Mesenchymal stem cell (in vitro differentiated cells and primary cell): ENCODE data around the gene SHISA5.

ENCODE experiments used
- DNase-seq: peaks from one replicate; pipeline ENCODE4 v3.0.0-alpha.2; 2013
- H2AFZ ChIP-seq: one replicate; pipeline ENCODE4 v1.6.1; 2013; ENCODE audit warnings: low read depth, mild to moderate bottlenecking, control low read depth, inconsistent platforms, low read length, moderate library complexity
- H2AK5ac ChIP-seq: 2 replicates; pipeline ENCODE4 v1.6.1; 2013; ENCODE audit warnings: low read length, moderate library complexity, mild to moderate bottlenecking, inconsistent platforms; ENCODE audit not compliant: severe bottlenecking
- H2BK120ac ChIP-seq: one replicate; pipeline ENCODE4 v1.6.1; 2013; ENCODE audit warnings: low read depth, mild to moderate bottlenecking, inconsistent platforms, low read length, moderate library complexity
- H2BK12ac ChIP-seq, 2 experiments: one replicate each; pipeline ENCODE4 v1.6.1; 2013; ENCODE audit warnings: inconsistent platforms in 2 of 2, low read length in 2 of 2, mild to moderate bottlenecking in 2 of 2, moderate library complexity in 2 of 2, control low read depth in 1 of 2
- H2BK15ac ChIP-seq: one replicate; pipeline ENCODE4 v1.6.1; 2013; ENCODE audit warnings: mild to moderate bottlenecking, low read depth, inconsistent platforms; ENCODE audit not compliant: poor library complexity, severe bottlenecking
- H2BK5ac ChIP-seq: 2 replicates; pipeline ENCODE4 v1.6.1; 2013; ENCODE audit warnings: low read depth, mild to moderate bottlenecking, low read length, control low read depth, inconsistent platforms; ENCODE audit not compliant: poor library complexity, severe bottlenecking
- H3K14ac ChIP-seq, 2 experiments: one replicate each; pipeline ENCODE4 v1.6.1; 2013; ENCODE audit warnings: inconsistent platforms in 2 of 2, low read length in 2 of 2, control low read depth in 1 of 2, mild to moderate bottlenecking in 1 of 2, moderate library complexity in 1 of 2
- H3K18ac ChIP-seq, 2 experiments: one replicate each; pipeline ENCODE4 v1.6.1; 2013; ENCODE audit warnings: inconsistent platforms in 2 of 2, low read length in 2 of 2, control low read depth in 1 of 2, low read depth in 1 of 2, mild to moderate bottlenecking in 1 of 2
- H3K23ac ChIP-seq, 2 experiments: one replicate each; pipeline ENCODE4 v1.6.1; 2013; ENCODE audit warnings: inconsistent platforms in 2 of 2, low read length in 2 of 2, mild to moderate bottlenecking in 2 of 2, moderate library complexity in 2 of 2, control low read depth in 1 of 2
- H3K27ac ChIP-seq: 2 replicates; pipeline ENCODE4 v1.5.1; 2013; ENCODE audit warnings: mild to moderate bottlenecking, moderate library complexity, low read length, control low read depth, inconsistent platforms; ENCODE audit not compliant: poor library complexity, severe bottlenecking
- H3K27me3 ChIP-seq, 2 experiments: 2 replicates each; pipeline versions ENCODE4 v1.6.1 to v1.7.0; 2013; ENCODE audit warnings: low read length in 2 of 2, mild to moderate bottlenecking in 2 of 2, moderate library complexity in 2 of 2, control low read depth in 1 of 2, inconsistent platforms in 1 of 2; ENCODE audit not compliant: control insufficient read depth in 1 of 2, insufficient read depth in 1 of 2
- H3K36me3 ChIP-seq, 2 experiments: 2 replicates each; pipeline versions ENCODE4 v1.6.1 to v1.7.0; 2013; ENCODE audit warnings: low read length in 2 of 2, control low read depth in 1 of 2, inconsistent platforms in 1 of 2, low read depth in 1 of 2, mild to moderate bottlenecking in 1 of 2; ENCODE audit not compliant: insufficient read depth in 2 of 2, control insufficient read depth in 1 of 2
- H3K4ac ChIP-seq, 2 experiments: one replicate each; pipeline ENCODE4 v1.6.1; 2013; ENCODE audit warnings: inconsistent platforms in 2 of 2, low read length in 2 of 2, mild to moderate bottlenecking in 2 of 2, moderate library complexity in 2 of 2, control low read depth in 1 of 2, low read depth in 1 of 2
- H3K4me1 ChIP-seq: 2 replicates; pipeline ENCODE4 v1.6.1; 2013; ENCODE audit warnings: low read depth, low read length, control low read depth; ENCODE audit not compliant: control insufficient read depth, insufficient read depth
- H3K4me2 ChIP-seq: 2 replicates; pipeline ENCODE4 v1.6.1; 2013; ENCODE audit warnings: low read length, mild to moderate bottlenecking, inconsistent platforms; ENCODE audit not compliant: poor library complexity, severe bottlenecking
- H3K4me3 ChIP-seq, 2 experiments: 2 replicates each; pipeline versions ENCODE4 v1.5.1 to v1.7.0; 2013; ENCODE audit warnings: low read length in 2 of 2, mild to moderate bottlenecking in 2 of 2, control low read depth in 1 of 2, low read depth in 1 of 2; ENCODE audit not compliant: insufficient read depth in 1 of 2
- H3K79me1 ChIP-seq: replicated peaks from 2 replicates; pipeline ENCODE4 v1.6.1; 2013; ENCODE audit warnings: mild to moderate bottlenecking, control low read depth, low read length, inconsistent platforms; ENCODE audit not compliant: poor library complexity, severe bottlenecking
- H3K9ac ChIP-seq: 2 replicates; pipeline ENCODE4 v1.7.0; 2013; ENCODE audit warnings: mild to moderate bottlenecking, low read length, moderate library complexity
- H3K9me3 ChIP-seq: 2 replicates; pipeline ENCODE4 v1.7.0; 2013; ENCODE audit warnings: mild to moderate bottlenecking, low read length; ENCODE audit not compliant: control insufficient read depth
- H4K8ac ChIP-seq: one replicate; pipeline ENCODE4 v1.6.1; 2013; ENCODE audit warnings: inconsistent platforms, mild to moderate bottlenecking, low read length, moderate library complexity
- H4K91ac ChIP-seq: one replicate; pipeline ENCODE4 v1.6.1; 2013; ENCODE audit warnings: mild to moderate bottlenecking, low read length, inconsistent platforms
- WGBS: methylation state at CpG from one replicate; pipeline ENCODE4 v1.1.7; 2013; ENCODE audit warnings: mixed read lengths; 5-methylcytosine and 5-hydroxymethylcytosine counted together

Gene SHISA5

GRCh38 chr3:48465531-48466378 is 38.2 kb downstream of the SHISA5 start:
- no peak overlapping the region for H3K4me2 ChIP-seq
- WGBS: 63% methylated on average over 19 of the region's 21 CpGs
- peak; percentile 100 for DNase-seq

GRCh38 chr3:48465237-48465530 is 38.8 kb downstream of the SHISA5 start:
- H3K4me1 ChIP-seq: peaks cover 24% of the 10 kb centered on the region

More at GRCh38 chr3:48465531-48466378, 38.2 kb downstream of the SHISA5 start:
- Histone ChIP-seq H2BK12ac (peak overlapping the region; percentile 55 to 92), H2BK120ac (peak overlapping the region; percentile 95), H2AFZ (no peak overlapping the region), H3K36me3 (peaks cover 64 to 69% of the 10 kb centered on the region in 2 experiments), H2AK5ac (peak overlapping the region; percentile 89), H4K91ac (peak overlapping the region; percentile 99), H3K9ac (peak overlapping the region; percentile 94), H3K27ac (peak overlapping the region; percentile 91), H3K14ac (peak overlapping the region in 1 of 2 experiments; percentile 90), H3K4me3 (peak overlapping the region in 1 of 2 experiments; percentile 88), H4K8ac (peak overlapping the region; percentile 98), H3K18ac (peak overlapping the region; percentile 60 to 96), H2BK15ac (peak overlapping the region; percentile 80), H3K27me3 (no peaks in the 10 kb centered on the region), H3K4me1 (peaks cover 27% of the 10 kb centered on the region), H3K79me1 (peaks cover 13% of the 10 kb centered on the region), H2BK5ac (no peak overlapping the region), H3K4ac (peak overlapping the region; percentile 92 to 97), H3K23ac (no peak overlapping the region), H3K9me3 (no peaks in the 10 kb centered on the region)

GRCh38 chr3:48464713-48465221 is 39.2 kb downstream of the SHISA5 start:
- no peak overlapping the region for H2BK12ac ChIP-seq
- no peak overlapping the region for H2AK5ac ChIP-seq
- H2BK5ac ChIP-seq: no peak overlapping the region
- DNase-seq: no peak
- H2AFZ ChIP-seq: no peak overlapping the region
- H3K27ac ChIP-seq: no peak overlapping the region
- H3K36me3 ChIP-seq: peaks cover 66 to 68% of the 10 kb centered on the region in 2 experiments
- H4K8ac ChIP-seq: peak overlapping the region; percentile 62
- peaks cover 13% of the 10 kb centered on the region for H3K79me1 ChIP-seq
- H3K27me3 ChIP-seq: no peaks in the 10 kb centered on the region
- H3K23ac ChIP-seq: no peak overlapping the region
- no peak overlapping the region for H3K14ac ChIP-seq
- H2BK15ac ChIP-seq: no peak overlapping the region
- peak overlapping the region; percentile 94 for H3K9ac ChIP-seq
- H3K4ac ChIP-seq: no peak overlapping the region
- no peak overlapping the region for H2BK120ac ChIP-seq
- no peaks in the 10 kb centered on the region for H3K9me3 ChIP-seq
- peak overlapping the region; percentile 54 for H4K91ac ChIP-seq
- H3K4me3 ChIP-seq: no peak overlapping the region
- H3K4me1 ChIP-seq: peaks cover 22% of the 10 kb centered on the region
- H3K4me2 ChIP-seq: no peak overlapping the region
- H3K18ac ChIP-seq: peak overlapping the region in 1 of 2 experiments; percentile 9
- WGBS: 94% methylated on average over 17 of the region's 17 CpGs

More at GRCh38 chr3:48465237-48465530, 38.8 kb downstream of the SHISA5 start:
- H3K36me3 ChIP-seq: peaks cover 66 to 68% of the 10 kb centered on the region in 2 experiments
- H3K79me1 ChIP-seq: peaks cover 13% of the 10 kb centered on the region
- H3K4me3 ChIP-seq: no peak overlapping the region
- no peak overlapping the region for H2BK15ac ChIP-seq
- peak overlapping the region in 1 of 2 experiments; percentile 13 for H3K4ac ChIP-seq
- no peaks in the 10 kb centered on the region for H3K27me3 ChIP-seq
- H2BK120ac ChIP-seq: no peak overlapping the region
- H4K91ac ChIP-seq: peak overlapping the region; percentile 21
- no peak for DNase-seq
- no peak overlapping the region for H2BK12ac ChIP-seq
- H2AK5ac ChIP-seq: peak overlapping the region; percentile 6
- H3K27ac ChIP-seq: peak overlapping the region; percentile 27
- no peak overlapping the region for H2AFZ ChIP-seq
- no peak overlapping the region for H2BK5ac ChIP-seq
- H3K9ac ChIP-seq: peak overlapping the region; percentile 94
- H4K8ac ChIP-seq: no peak overlapping the region
- no peak overlapping the region for H3K14ac ChIP-seq
- no peak overlapping the region for H3K23ac ChIP-seq
- no peaks in the 10 kb centered on the region for H3K9me3 ChIP-seq
- H3K18ac ChIP-seq: peak overlapping the region in 1 of 2 experiments; percentile 9
- H3K4me2 ChIP-seq: no peak overlapping the region
- WGBS: 66% methylated on average over 4 of the region's 7 CpGs

GRCh38 chr3:48463703-48464102 is 40.3 kb downstream of the SHISA5 start:
- Histone ChIP-seq H3K79me1 (peaks cover 10% of the 10 kb centered on the region), H3K4me2 (no peak overlapping the region), H2BK5ac (no peak overlapping the region), H2AK5ac (no peak overlapping the region), H3K9me3 (no peaks in the 10 kb centered on the region), H3K27me3 (no peaks in the 10 kb centered on the region), H2BK12ac (no peak overlapping the region), H4K91ac (no peak overlapping the region), H3K27ac (no peak overlapping the region), H3K9ac (peak overlapping the region; percentile 14), H3K4ac (no peak overlapping the region), H2AFZ (no peak overlapping the region), H3K4me1 (peaks cover 22% of the 10 kb centered on the region), H3K4me3 (no peak overlapping the region), H2BK15ac (no peak overlapping the region), H2BK120ac (no peak overlapping the region), H3K36me3 (peaks cover 64 to 66% of the 10 kb centered on the region in 2 experiments), H3K14ac (no peak overlapping the region), H3K23ac (no peak overlapping the region), H4K8ac (no peak overlapping the region), H3K18ac (no peak overlapping the region)
- WGBS: 92% methylated on average over 9 of the region's 9 CpGs
- no peak for DNase-seq
